Measurements from ENCODE around the gene GBX1. TPM values are rescaled to one million over a fixed set of nuclear protein-coding genes. Genes with fewer than 3 reads are reported as not detected.

GBX1 gene
- total and polyA plus RNA-seq, 4 donors = not detected

DNA sequence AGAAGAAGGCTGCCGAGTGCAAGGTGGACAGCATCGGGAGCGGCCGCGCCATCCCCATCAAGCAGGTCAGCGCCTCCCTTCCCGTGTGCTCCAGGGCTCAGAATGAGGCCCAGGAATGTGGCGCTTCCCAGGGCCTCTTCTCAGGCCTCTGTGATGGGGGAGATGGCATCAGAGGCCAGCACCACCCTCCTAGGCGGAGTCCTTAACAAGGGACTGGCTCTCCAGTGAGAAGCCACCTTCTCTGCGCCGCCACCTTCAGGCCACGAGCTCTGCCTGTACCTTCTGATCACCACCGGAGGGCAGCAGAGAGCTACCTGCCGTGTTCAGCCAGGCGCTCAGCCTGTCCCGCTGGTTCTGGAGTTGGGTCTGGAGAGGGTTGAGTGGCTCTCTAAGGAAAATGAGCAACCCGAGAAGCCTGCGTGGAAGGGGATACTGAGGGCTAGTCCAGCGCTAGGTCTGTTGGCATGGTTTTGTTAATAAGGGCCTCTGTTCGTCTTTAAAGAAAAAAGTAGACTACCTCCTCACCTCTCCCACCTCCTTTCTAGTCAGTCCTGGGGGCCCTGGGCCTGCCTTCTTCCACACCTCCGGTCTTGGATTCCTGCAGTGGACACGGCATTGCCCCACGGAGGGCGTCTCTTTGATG is 43.6 kb downstream of the GBX1 start:
- no peaks in the 10 kb centered on the region for H3K27me3 ChIP-seq (ENCODE audit: control insufficient read depth in 3 of 3, insufficient read depth in 3 of 3, low read length in 2 of 3)
- peak; percentile 98 for TF ChIP-seq CTCF (IDR thresholded peaks at IDR 0.05; ENCODE audit: control extremely low read depth, extremely low read depth)
- H3K9ac ChIP-seq (ENCODE audit: insufficient read depth in 1 of 2, low read length in 2 of 2) = no peak overlapping the region
- no peak overlapping the region for H3K27ac ChIP-seq (ENCODE audit: low read depth in 1 of 2, low read length in 1 of 2)
- WGBS, 2 donors = 49 to 58% methylated on average over 24 of the region's 24 CpGs
- ATAC-seq (ENCODE audit: insufficient read depth, low FRiP score) (peak; percentile 84), DNase-seq (peak; percentile 86 to 90 (median 88))
- H3K9me3 ChIP-seq (ENCODE audit: control insufficient read depth in 4 of 4, insufficient read depth in 3 of 4, low read length in 3 of 4) = no peaks in the 10 kb centered on the region
- H3K4me1 ChIP-seq (ENCODE audit: control insufficient read depth in 5 of 5, insufficient read depth in 5 of 5, low read length in 5 of 5) = peaks cover 0 to 7% (median 0%) of the 10 kb centered on the region in 5 donors
- peaks cover 0 to 70% (median 19%) of the 10 kb centered on the region in 4 donors for H3K36me3 ChIP-seq (ENCODE audit: control insufficient read depth in 4 of 4, insufficient read depth in 4 of 4, low read length in 4 of 4)
- no peak overlapping the region for H3K4me3 ChIP-seq

DNA sequence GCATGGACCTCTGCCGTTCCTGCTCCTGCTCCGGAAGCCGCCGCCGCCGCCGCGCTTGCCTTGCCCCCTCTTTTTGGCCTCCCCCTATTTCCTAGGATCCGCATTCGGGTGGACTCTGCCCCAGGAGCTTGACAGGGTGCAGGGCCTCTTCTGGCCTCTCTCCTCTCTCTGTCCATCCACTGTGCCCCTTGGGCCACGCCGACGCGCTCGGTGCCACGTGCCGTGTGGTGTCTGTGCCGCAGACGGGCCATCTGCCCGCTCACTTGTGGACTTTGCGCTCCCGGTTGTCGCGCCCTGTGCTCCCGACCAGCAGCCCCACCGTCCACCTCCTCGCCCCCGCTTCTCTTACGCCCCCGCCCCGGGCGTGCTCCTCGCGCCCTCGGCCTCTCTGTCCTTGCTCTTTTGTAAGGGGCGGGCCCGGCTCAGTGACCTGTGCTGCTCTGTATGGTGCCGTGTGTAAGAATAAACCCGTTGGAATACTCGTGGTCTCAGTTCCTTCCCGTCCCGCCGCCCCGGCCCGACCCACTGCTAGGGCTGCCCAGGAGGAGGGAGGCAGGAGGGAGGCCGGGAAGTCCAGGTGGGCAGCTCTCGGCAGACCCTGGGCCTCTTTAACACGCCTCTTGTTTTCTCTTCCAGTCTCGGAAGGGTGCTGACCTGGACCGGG is 44.2 kb downstream of the GBX1 start:
- Histone ChIP-seq H3K27me3 (ENCODE audit: control insufficient read depth in 3 of 3, insufficient read depth in 3 of 3, low read length in 2 of 3) (no peaks in the 10 kb centered on the region), H3K4me1 (ENCODE audit: control insufficient read depth in 5 of 5, insufficient read depth in 5 of 5, low read length in 5 of 5) (peaks cover 0 to 7% (median 0%) of the 10 kb centered on the region in 5 donors), H3K4me3 (no peak overlapping the region), H3K36me3 (ENCODE audit: control insufficient read depth in 4 of 4, insufficient read depth in 4 of 4, low read length in 4 of 4) (peaks cover 0 to 69% (median 18%) of the 10 kb centered on the region in 4 donors), H3K27ac (ENCODE audit: low read depth in 1 of 2, low read length in 1 of 2) (no peak overlapping the region), H3K9ac (ENCODE audit: insufficient read depth in 1 of 2, low read length in 2 of 2) (no peak overlapping the region), H3K9me3 (ENCODE audit: control insufficient read depth in 4 of 4, insufficient read depth in 3 of 4, low read length in 3 of 4) (no peaks in the 10 kb centered on the region)
- no peak for ATAC-seq (ENCODE audit: insufficient read depth, low FRiP score)
- TF ChIP-seq CTCF (IDR thresholded peaks at IDR 0.05; ENCODE audit: control extremely low read depth, extremely low read depth) = no peak
- no peak for DNase-seq
- WGBS, 2 donors = 91% methylated on average over 50 of the region's 50 CpGs

- ATAC-seq (ENCODE audit: insufficient read depth, low FRiP score) (no peak), DNase-seq (no peak)
- 93% methylated on average over 29 of the region's 29 CpGs for WGBS, 2 donors
- no peaks in the 10 kb centered on the region for H3K27me3 ChIP-seq (ENCODE audit: control insufficient read depth in 3 of 3, insufficient read depth in 3 of 3, low read length in 2 of 3)
- no peak overlapping the region for H3K4me3 ChIP-seq
- peaks cover 0 to 69% (median 16%) of the 10 kb centered on the region in 4 donors for H3K36me3 ChIP-seq (ENCODE audit: control insufficient read depth in 4 of 4, insufficient read depth in 4 of 4, low read length in 4 of 4)
- H3K27ac ChIP-seq (ENCODE audit: low read depth in 1 of 2, low read length in 1 of 2) = no peak overlapping the region
- no peaks in the 10 kb centered on the region for H3K9me3 ChIP-seq (ENCODE audit: control insufficient read depth in 4 of 4, insufficient read depth in 3 of 4, low read length in 3 of 4)
- TF ChIP-seq CTCF (IDR thresholded peaks at IDR 0.05; ENCODE audit: control extremely low read depth, extremely low read depth) = no peak
- peaks cover 0 to 7% (median 0%) of the 10 kb centered on the region in 5 donors for H3K4me1 ChIP-seq (ENCODE audit: control insufficient read depth in 5 of 5, insufficient read depth in 5 of 5, low read length in 5 of 5)
- H3K9ac ChIP-seq (ENCODE audit: insufficient read depth in 1 of 2, low read length in 2 of 2) = no peak overlapping the region
Measured at GRCh38 chr7:151122796-151123157, 44.7 kb downstream of the GBX1 start.
